Activated T-helper 17 cell treated with anti-CD3 and anti-CD28 coated beads, Interleukin-2, amount 50 U/mL, for 72 hours (primary cell): ENCODE results near the gene TIGD7. TPM values are rescaled to one million over a fixed set of nuclear protein-coding genes. Genes with fewer than 3 reads are reported as not detected.

Experiments used
- ATAC-seq: fragments of 150-1000 bp; cut with Tn5 transposase; replicated peaks from 2 replicates; pipeline ENCODE4 v1.10.0; 2021; ENCODE audit warnings: mild to moderate bottlenecking, moderate library complexity
- H3K27ac Mint-ChIP-seq: one replicate; pipeline ENCODE4 v1.8.0; 2022; ENCODE audit warnings: mixed read lengths
- H3K27me3 Mint-ChIP-seq: one replicate; pipeline ENCODE4 v1.8.0; 2022; ENCODE audit warnings: mixed read lengths
- H3K36me3 Mint-ChIP-seq: one replicate; pipeline ENCODE4 v1.8.0; 2022; ENCODE audit warnings: low read depth, mild to moderate bottlenecking, mixed read lengths
- H3K4me1 Mint-ChIP-seq: one replicate; pipeline ENCODE4 v1.8.0; 2022; ENCODE audit warnings: mixed read lengths
- H3K4me3 Mint-ChIP-seq: one replicate; pipeline ENCODE4 v1.8.0; 2022; ENCODE audit warnings: mild to moderate bottlenecking, mixed read lengths
- H3K9me3 Mint-ChIP-seq: one replicate; pipeline ENCODE4 v1.8.0; 2022; ENCODE audit warnings: mixed read lengths
- total RNA-seq, 2 donors: library from RNA; stranded (reverse); gene quantifications; one replicate each; pipeline ENCODE4 v1.2.3, GENCODE V29; 2022

The TIGD7 gene
- total RNA-seq, 2 donors from 2014 or later: 2.3 to 4.0 TPM

DNA sequence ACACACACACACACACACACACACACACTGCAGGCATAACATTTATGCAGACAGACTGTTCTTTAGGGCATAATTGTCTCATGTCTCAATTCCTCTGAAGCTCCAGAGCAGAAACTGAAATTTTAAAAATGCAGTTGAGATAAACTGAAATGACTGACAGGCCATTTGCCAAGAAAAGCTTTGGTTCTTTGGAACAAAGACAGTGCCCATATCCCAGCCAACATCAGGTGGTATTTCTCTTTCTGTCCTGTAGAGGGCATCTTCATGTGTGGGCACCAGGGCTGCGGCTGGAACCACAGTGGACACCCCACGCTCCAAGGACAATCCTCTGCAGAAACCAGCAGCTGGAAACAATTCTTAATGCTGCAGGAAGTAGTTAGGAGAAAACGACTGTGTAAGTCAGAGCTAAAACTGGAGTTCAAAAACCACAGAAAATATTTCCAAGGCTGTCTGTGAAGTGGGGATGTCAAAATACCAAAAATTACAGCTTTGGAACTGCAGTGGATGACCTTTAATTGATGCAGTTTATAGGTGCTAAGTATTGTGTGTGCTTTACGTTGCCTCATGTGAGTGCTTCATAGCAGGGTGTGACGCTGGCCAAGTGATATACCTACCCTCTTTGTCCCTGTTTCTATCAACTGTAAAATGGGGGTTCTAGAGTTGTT lies 38.2 kb downstream of the TIGD7 start:
- ATAC-seq: no peak
- peaks cover 7% of the 10 kb centered on the region for H3K4me1 Mint-ChIP-seq
- no peaks in the 10 kb centered on the region for H3K9me3 Mint-ChIP-seq
- no peak overlapping the region for H3K27ac Mint-ChIP-seq
- H3K4me3 Mint-ChIP-seq: no peak overlapping the region
- no peaks in the 10 kb centered on the region for H3K27me3 Mint-ChIP-seq
- peaks cover 7% of the 10 kb centered on the region for H3K36me3 Mint-ChIP-seq

DNA sequence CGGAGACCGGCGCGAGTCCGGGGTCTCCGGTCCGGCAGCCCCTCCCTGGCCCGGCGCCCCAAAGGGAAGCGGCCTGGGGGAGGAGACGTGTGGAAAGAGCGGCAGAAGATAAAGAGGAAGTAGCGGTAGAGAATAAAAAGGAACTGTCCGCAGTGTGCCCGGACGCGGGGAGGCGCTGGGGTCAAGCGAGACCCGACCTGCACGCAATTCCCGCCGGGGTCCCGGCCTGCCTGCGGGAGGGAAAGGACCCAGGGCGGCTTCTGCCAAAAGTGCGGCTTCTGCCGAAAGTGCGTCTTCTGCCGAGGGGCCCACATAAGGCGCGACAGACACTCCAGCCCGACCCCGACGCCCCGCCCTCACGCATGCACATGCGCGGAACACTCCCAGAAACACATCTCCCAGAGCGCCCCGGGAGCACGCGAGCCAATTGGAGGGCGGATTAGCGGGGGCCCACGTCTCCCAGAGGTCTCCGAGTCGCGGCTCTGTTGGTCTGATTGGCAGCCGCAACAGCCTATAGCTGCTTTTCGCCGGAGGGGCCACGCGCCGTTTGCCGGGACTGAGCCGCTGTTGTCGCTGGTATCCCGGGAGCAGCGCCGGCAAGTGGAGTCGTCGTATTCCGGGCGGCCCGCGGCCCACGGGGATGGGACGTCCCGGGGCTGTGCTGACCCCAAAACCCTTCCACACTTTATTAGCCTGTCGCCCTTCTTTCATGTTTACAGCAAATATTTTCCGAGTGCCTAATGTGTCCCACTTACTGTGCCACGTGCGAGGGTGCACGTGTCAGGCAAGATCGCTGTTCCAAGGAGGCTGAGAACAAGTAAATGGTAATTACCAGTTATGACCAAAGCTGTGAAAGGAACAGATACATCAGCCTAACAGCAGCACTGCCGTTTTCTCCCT lies 40.8 kb downstream of the TIGD7 start:
- no peaks in the 10 kb centered on the region for H3K27me3 Mint-ChIP-seq
- peaks cover 10% of the 10 kb centered on the region for H3K4me1 Mint-ChIP-seq
- peak overlapping the region; percentile 81 for H3K27ac Mint-ChIP-seq
- peak; percentile 83 for ATAC-seq
- H3K36me3 Mint-ChIP-seq: peaks cover 7% of the 10 kb centered on the region
- H3K9me3 Mint-ChIP-seq: no peaks in the 10 kb centered on the region
- H3K4me3 Mint-ChIP-seq: peak overlapping the region; percentile 78

GRCh38 chr16:3262517-3262916 lies 42.7 kb downstream of the TIGD7 start:
- H3K36me3 Mint-ChIP-seq: peaks cover 7% of the 10 kb centered on the region
- peak overlapping the region; percentile 78 for H3K4me3 Mint-ChIP-seq
- peak overlapping the region; percentile 81 for H3K27ac Mint-ChIP-seq
- H3K9me3 Mint-ChIP-seq: no peaks in the 10 kb centered on the region
- peaks cover 10% of the 10 kb centered on the region for H3K4me1 Mint-ChIP-seq
- H3K27me3 Mint-ChIP-seq: no peaks in the 10 kb centered on the region
- no peak for ATAC-seq

- ATAC-seq: no peak
- Mint-ChIP-seq H3K36me3 (peaks cover 7% of the 10 kb centered on the region), H3K27ac (no peak overlapping the region), H3K4me1 (peaks cover 10% of the 10 kb centered on the region), H3K9me3 (no peaks in the 10 kb centered on the region), H3K27me3 (no peaks in the 10 kb centered on the region), H3K4me3 (no peak overlapping the region)
These were observed 45.4 kb downstream of the TIGD7 start for GRCh38 chr16:3259836-3260235.

GRCh38 chr16:3256866-3257465 lies 48.3 kb downstream of the TIGD7 start:
- ATAC-seq: no peak
- Mint-ChIP-seq H3K4me3 (no peak overlapping the region), H3K27me3 (no peaks in the 10 kb centered on the region), H3K36me3 (no peaks in the 10 kb centered on the region), H3K9me3 (no peaks in the 10 kb centered on the region), H3K4me1 (peaks cover 3% of the 10 kb centered on the region), H3K27ac (no peak overlapping the region)

DNA sequence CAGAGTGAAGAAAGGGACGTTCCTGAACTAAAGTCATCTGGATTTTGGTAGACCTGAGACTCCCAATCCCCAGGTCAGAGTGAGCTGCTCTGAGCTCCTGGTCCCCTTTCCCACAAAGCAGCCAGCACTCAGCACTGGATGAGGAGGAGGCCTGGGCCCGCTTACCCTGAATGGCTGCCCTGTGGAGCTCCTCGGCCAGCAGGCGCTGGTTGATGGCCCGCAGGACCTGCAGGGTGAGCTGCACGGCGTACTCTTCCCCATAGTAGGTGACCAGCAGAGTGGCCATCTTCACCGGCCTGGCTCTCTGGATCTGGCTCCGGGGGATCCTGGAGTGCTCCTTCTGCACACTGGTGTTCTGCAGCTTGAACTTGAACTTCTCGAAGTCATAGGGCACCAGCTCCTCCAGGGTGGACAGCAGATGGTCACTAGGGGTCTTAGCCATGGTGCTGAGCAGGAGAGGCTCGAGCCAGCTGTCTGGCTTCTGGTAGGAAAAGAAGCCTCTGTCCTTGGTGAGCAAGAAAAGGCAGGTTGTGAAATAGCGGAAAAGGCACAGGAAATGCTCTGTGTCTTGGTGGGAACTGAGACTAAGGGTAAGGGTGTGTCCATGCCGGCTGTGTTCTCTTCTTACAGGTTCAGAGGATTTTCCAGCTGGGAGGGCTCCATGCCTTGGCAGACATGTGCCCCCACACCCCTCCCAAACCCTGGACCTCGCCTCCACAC lies 48.9 kb downstream of the TIGD7 start, which contains the start of gene MEFV:
Gene MEFV (minus strand): TSS at position 488 of the 720 bp plus-strand sequence. CDS start 46 bp downstream, at position 442.
- Mint-ChIP-seq H3K27me3 (no peaks in the 10 kb centered on the region), H3K4me3 (no peak within 1 kb of the TSS), H3K27ac (no peak within 1 kb of the TSS), H3K36me3 (no peaks in the 10 kb centered on the region), H3K4me1 (no peaks in the 10 kb centered on the region), H3K9me3 (no peaks in the 10 kb centered on the region)
- no peak for ATAC-seq

DNA sequence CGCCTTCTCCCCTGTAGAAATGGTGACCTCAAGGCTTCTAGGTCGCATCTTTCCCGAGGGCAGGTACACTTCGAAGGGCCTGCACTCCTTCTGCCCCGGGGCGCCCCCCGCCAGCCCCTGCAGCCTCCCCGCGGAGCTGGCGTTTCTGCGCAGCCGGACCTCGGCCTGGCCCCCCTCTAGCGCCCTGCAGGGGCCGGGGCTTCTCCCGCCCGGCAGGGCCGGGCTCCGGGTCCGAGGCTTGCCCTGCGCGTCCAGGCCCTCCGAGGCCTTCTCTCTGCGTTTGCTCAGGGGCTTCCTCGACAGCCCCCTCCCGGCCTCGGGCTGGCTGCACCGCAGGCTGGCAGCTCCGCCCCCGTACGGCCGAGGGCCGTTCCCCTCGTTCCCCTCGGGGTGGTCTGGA lies 50.9 kb downstream of the TIGD7 start:
- H3K4me1 Mint-ChIP-seq: no peaks in the 10 kb centered on the region
- H3K27me3 Mint-ChIP-seq: no peaks in the 10 kb centered on the region
- H3K27ac Mint-ChIP-seq: no peak overlapping the region
- no peaks in the 10 kb centered on the region for H3K36me3 Mint-ChIP-seq
- no peak overlapping the region for H3K4me3 Mint-ChIP-seq
- ATAC-seq: no peak
- H3K9me3 Mint-ChIP-seq: no peaks in the 10 kb centered on the region

DNA sequence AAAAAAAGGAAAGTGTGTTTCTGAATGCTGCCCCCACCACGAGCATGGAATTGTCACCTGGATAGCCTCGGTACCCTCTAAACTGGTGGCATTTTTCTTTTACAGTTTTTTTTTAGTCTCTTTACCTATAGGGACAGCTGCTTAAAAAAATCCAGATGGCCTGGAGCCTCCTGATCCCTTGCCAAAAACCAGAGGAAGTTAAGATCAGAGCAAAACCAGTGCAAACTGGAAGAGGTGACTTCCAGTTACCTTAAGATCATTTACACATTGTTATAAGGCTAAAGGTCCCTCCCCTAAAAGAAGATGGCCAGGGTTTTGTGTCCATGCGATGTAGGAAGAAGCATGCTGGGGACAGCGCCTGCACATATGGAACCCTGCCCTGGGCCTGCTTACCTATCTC lies 52.3 kb downstream of the TIGD7 start:
- no peak for ATAC-seq
- Mint-ChIP-seq H3K4me1 (no peaks in the 10 kb centered on the region), H3K36me3 (no peaks in the 10 kb centered on the region), H3K27ac (no peak overlapping the region), H3K27me3 (no peaks in the 10 kb centered on the region), H3K9me3 (no peaks in the 10 kb centered on the region), H3K4me3 (no peak overlapping the region)

GRCh38 chr16:3249451-3249850 lies 55.8 kb downstream of the TIGD7 start:
- Mint-ChIP-seq H3K4me1 (no peaks in the 10 kb centered on the region), H3K4me3 (no peak overlapping the region), H3K36me3 (no peaks in the 10 kb centered on the region), H3K27ac (no peak overlapping the region), H3K27me3 (peaks cover 3% of the 10 kb centered on the region), H3K9me3 (no peaks in the 10 kb centered on the region)
- ATAC-seq: no peak

- no peaks in the 10 kb centered on the region for H3K9me3 Mint-ChIP-seq
- no peak overlapping the region for H3K4me3 Mint-ChIP-seq
- peaks cover 3% of the 10 kb centered on the region for H3K27me3 Mint-ChIP-seq
- H3K36me3 Mint-ChIP-seq: no peaks in the 10 kb centered on the region
- no peak for ATAC-seq
- H3K27ac Mint-ChIP-seq: no peak overlapping the region
- no peaks in the 10 kb centered on the region for H3K4me1 Mint-ChIP-seq
These were observed 56.2 kb downstream of the TIGD7 start for GRCh38 chr16:3249020-3249419.

Other genes starting within 250 kb of the TIGD7 start
- gene IL32, start 239.8 kb downstream of the TIGD7 start, total RNA-seq: 1,000 to 10,000 TPM; 3,603 to 3,666 TPM
- gene ZSCAN10, start 206.1 kb downstream of the TIGD7 start, total RNA-seq: under 1 TPM; 0.34 to 0.45 TPM
- not detected for gene ZNF205, start 192.8 kb downstream of the TIGD7 start, total RNA-seq
- 1 to 10 TPM; 6.4 to 8.6 TPM for gene ZNF213, start 170.4 kb downstream of the TIGD7 start, total RNA-seq
- gene OR1F1, start 117.2 kb downstream of the TIGD7 start, total RNA-seq: under 1 TPM in 1 of 2 donors, not detected in 1; 0.37 TPM
- 10 to 100 TPM; 14.6 to 23.2 TPM for gene ZNF200, start 70.3 kb downstream of the TIGD7 start, total RNA-seq
- gene MEFV, start 48.8 kb downstream of the TIGD7 start, total RNA-seq: under 1 TPM in 1 of 2 donors, not detected in 1; 0.11 TPM
- gene ZNF263, start 21.9 kb downstream of the TIGD7 start, total RNA-seq: 10 to 100 TPM; 19.3 to 21.4 TPM
- 10 to 100 TPM; 19.4 to 26.9 TPM for gene ZNF75A, start 67 bp upstream of the TIGD7 start, total RNA-seq
- gene OR2C1, start 50.5 kb upstream of the TIGD7 start, total RNA-seq: not detected
- gene ZSCAN32, start 95.6 kb upstream of the TIGD7 start, total RNA-seq: 10 to 100 TPM in 1 of 2 donors, 1 to 10 TPM in 1; 8.4 to 10.5 TPM
- 1 to 10 TPM; 5.8 to 8.4 TPM for gene ZNF174, start 95.8 kb upstream of the TIGD7 start, total RNA-seq
- gene ZNF597, start 138.1 kb upstream of the TIGD7 start, total RNA-seq: 1 to 10 TPM; 2.0 to 3.0 TPM
- 10 to 100 TPM; 36.8 to 38.7 TPM for gene NAA60, start 138.2 kb upstream of the TIGD7 start, total RNA-seq
- not detected for gene C16orf90, start 190.1 kb upstream of the TIGD7 start, total RNA-seq
- 10 to 100 TPM; 14.9 to 15.7 TPM for gene CLUAP1, start 195.6 kb upstream of the TIGD7 start, total RNA-seq